NCI-H2196 treated with DMSO at 0.1 percent for 48 hours (cell line): ENCODE measurements around the gene SUSD6.

Source experiments
- DNase-seq: peaks from one replicate; lab custom pipeline; 2025; ENCODE audit not compliant: unreplicated experiment; lab: John Stamatoyannopoulos, UW

The SUSD6 gene

DNA sequence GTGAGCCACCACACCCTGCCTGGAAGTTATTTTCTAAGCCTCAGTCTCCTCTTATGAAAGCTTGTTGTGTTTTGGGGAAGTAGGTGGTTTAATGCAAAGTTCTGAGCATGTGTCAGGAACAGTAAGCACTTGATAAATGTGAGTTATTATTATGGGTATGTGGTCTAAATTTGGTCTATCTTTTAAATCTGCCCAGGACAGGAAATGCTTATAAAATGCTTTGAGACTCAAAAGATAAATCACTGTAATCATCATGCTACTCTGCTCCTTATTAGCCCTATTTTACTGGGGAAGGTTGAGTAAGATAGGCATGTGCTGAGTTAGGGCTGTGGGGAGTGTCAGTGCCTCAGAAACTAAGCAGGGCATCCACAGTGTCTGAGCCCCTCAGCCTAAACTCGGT is 142.5 kb downstream of the SUSD6 start:
- no peak for DNase-seq

- no peak for DNase-seq
Observed at GRCh38 chr14:69754487-69754886, 143.1 kb downstream of the SUSD6 start.

DNA sequence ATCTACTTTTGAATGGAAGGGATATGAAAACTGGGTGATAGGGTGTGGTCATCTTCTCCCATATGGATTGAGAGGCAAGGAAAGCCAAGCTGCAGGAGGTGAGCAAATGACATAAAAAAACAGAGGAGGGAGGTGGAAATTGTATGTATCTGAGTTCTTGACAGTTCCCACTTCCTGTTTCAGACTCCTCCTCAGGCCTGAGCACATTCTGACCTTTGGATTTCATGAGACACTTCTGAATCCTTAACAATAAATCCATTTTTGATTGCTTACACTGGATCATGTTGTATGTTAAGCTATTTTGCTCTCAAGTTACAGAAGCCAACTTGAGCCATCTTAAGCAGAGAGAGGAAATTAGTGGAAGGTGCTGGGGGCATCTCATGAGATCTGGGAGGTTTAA is 143.9 kb downstream of the SUSD6 start:
- no peak for DNase-seq

- no peak for DNase-seq
Observed at GRCh38 chr14:69755784-69756183, 144.4 kb downstream of the SUSD6 start.

GRCh38 chr14:69756298-69756697 is 144.9 kb downstream of the SUSD6 start:
- no peak for DNase-seq

- DNase-seq = no peak
Observed at GRCh38 chr14:69760810-69761209, 149.4 kb downstream of the SUSD6 start.

- DNase-seq = no peak
Observed at GRCh38 chr14:69763761-69764510, 152.5 kb downstream of the SUSD6 start.
